GM04504 (cell line): Measurements from ENCODE around the gene BCORL1.

ENCODE experiments used
- DNase-seq: peaks from one replicate; pipeline ENCODE4 v3.0.0-alpha.2; 2012; ENCODE audit warnings: low read depth

BCORL1 gene

DNA sequence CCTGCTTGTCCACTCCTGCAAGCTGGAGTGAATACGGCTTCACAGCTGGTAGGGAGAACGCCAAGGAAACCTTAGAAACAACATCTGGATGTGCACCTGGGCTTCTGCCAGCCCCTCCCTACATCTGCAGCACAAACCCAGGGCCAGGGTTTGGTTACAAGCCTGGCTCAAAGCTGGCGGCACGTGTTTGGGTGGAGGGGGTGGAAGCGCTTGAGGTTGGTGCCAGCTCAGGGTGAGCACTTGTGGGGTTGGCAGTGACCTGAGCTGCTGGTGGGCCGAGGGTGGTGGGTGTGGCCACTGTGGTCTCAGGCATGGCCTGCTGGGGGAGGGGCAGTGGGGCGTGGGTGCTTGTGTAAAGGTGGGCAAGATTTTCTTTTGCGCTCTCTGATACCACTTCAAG, 112.3 kb downstream of the BCORL1 start:
- no peak for DNase-seq

DNA sequence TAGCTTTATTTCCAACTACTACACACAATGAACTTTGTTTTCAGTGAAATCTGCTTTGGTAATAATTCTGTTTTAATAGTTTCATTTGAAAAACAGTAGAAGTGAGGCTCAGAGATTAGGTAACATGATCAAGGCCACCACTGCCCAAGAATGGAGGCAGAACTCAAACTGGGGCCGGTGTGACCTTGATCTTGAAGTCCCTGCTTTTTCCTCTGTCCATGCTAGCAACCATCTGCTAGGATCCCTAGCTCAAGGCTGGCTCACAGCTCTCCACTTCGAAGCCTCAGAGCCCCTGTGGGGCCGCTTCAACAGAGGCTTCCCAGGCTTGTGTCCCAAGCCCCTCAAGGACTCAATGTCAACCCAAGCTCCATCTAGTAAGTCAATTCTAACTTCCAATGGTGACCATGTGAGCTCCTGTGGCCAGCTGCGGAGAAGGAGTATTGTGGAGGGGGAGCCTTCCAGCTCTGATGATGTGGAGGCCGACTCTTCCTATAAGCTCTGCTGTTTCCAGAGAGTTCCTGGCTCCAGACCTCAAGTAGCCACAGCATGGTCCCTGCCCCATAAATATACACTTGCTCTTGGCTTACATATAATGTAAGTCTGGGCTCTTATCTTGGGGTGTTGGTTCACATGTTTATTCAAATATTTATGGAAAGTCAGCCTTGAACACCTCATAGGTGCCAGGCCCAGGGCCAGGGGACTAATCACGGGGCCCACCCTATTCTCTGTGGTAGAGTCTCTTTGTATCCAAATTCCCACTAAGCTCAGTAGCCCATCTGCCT, 113.0 kb downstream of the BCORL1 start:
- no peak for DNase-seq

DNA sequence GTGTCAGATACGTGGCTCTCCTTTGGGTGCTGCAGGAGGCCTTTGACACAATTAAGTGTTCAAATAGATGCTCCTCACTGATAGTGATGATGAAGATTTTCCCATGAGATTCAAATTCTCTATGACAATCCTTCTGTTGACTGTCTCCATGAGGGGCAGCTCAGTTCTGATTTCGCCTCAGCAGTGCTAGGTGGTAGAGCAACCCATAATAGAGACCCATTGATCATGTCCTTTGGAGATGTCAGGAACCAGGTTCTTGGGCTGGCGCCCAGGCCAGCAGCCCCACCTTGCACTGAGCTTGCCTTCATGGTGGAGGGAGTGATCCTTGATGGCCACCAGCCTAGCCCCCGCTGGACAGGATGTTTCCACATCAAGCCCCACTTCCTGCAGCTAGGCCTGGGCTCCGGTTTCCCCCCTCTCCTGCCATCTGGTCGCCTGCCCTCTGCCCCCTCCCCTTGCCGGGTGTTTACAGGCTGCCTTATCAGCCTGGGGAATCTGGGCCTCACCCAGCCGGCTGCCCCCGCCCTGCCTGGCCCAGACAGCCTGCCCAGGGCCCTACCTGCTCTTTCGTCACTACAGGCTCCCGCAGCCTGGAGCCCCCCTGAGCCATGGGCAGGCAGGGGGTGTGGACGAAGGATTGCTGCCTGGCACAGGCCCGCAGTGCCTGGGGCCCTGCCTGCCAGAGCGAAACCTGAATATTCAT, 115.2 kb downstream of the BCORL1 start:
- no peak for DNase-seq

DNA sequence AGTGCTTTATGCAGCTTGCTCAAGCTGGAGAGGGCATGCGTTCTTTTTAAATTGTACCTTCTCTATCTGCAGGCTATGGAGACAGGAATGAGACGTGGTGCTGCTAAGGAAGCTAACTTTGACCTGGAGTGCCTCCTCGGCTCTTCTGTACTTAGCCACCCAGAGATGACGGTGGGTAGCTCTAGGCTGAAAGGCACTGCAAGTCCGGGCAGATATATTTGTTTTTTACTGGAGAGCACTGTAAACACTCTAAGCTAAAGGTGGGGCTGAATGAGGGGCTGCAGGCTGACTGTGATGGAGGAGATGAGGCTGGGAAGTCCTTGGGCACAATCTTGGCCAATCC, 115.7 kb downstream of the BCORL1 start:
- DNase-seq: no peak

DNA sequence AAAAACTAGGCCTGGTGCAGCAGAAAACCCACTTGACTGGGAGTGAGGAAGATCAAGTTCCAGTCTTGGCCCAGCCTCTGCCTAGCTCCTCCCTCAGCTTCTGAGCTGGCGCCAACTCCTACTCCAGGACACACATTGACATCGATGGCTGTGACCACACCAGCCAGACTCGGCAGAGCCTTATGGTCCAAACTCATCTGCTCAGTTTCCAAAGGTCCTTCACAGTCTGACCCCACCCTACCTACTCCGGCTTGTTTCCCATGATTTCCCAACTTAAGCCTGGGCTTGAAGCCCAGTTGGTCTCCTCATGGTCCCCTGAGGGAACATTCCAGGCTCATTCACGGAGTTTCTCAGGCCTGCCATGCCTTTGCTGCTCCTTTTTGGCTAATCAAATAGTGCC, 117.7 kb downstream of the BCORL1 start:
- peak; percentile 83 for DNase-seq

DNA sequence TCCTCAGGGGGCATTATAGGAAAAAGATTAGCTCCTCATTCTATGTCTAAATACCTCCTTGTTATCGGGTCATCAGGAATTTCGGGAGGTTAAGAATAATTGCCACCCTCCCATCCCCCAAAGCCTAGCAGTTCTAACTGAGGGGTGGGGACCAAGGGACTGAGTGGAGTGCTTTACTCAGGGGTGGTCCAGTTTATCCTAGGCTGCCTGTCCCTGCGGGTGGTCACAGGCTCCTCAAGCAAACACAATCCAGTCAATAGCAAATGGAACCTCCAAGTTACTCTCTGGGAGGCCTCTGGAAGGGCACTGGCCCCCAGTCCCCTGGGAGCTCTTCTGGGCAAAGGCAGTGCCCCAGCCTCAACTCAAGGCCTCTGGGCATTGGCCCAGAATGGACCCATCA, 121.2 kb downstream of the BCORL1 start:
- no peak for DNase-seq

DNA sequence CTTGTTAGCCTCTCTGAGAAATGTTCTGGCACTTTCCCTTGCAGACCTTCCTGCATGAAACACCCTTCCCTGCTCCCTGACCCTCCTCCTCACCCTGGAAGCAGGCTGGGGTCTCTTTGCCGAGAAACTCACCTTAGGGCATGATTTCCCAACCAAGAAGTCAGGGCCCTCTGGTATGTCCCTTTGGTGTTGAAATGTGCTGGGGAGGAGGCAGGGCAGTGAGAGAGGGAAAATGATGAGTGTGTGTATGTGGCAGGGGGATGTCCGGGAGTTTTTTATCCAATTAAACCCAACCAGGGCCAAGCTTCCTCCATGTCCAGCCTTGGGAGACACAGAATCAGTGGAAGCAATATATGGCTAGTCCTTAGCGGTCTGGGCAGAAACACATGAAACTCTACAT, 122.8 kb downstream of the BCORL1 start:
- no peak for DNase-seq

DNA sequence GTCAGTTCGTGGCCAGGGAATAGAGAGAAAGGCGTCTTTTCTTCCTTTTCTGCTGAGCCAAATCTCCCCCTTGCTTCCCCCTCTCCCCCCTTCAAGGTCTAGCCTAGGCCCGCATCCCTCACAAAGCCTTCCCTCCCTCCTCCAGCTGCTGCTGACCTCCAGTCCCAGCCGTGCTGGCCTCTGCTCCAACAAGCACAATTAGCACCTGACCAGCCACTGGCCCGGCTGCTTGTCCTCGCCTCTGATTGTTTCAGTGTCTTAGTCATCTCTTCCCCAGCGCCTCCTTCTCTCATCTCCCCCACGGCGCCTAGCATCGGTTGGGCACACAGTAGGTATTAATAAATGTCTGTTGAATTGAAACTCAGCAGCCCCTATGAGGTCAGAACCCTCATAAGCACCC, 123.6 kb downstream of the BCORL1 start:
- DNase-seq: no peak
